ENCODE measurements around the gene PLCG2. TPM values are rescaled to one million over a fixed set of nuclear protein-coding genes. Genes with fewer than 3 reads are reported as not detected.

The PLCG2 gene
- total RNA-seq, 1 donor, result 0.43 TPM

DNA sequence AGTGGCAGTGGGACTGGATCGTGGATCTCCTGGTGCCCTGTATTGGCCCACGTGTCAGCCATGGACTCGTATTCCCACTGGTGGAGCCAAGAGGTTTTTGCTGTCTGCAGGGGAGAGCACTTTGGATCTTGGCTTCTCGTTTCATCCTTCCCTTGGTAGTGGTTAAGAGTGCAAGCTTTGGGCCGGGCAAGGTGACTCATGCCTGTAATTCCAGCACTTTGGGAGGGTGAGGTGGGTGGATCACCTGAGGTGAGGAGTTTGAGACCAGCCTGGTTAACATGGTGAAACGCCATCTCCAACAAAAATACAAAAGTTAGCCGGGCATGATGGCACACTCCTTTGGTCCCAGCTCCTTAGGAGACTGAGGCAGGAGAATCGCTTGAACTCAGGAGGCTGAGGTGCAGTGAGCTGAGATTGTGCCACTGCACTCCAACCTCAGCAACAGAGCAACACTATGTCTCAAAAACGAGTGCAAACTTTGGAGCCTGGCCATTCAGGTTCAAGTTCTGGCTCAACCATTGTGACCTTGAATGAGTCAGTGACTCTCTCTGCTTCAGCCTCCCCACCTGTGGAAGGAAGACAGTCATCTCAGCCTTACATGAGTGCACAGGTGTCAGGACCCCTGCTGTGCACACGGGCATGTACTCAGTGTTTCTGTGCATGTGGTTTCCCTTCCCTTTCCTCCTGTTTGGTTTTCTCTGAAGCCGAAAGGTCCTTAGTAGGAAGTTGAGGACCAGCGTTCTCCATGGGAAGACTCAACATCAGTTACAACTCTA lies 57.4 kb downstream of the PLCG2 start:
- DNase-seq (ENCODE audit: low read depth), result no peak
- TF ChIP-seq, protein P1, sequence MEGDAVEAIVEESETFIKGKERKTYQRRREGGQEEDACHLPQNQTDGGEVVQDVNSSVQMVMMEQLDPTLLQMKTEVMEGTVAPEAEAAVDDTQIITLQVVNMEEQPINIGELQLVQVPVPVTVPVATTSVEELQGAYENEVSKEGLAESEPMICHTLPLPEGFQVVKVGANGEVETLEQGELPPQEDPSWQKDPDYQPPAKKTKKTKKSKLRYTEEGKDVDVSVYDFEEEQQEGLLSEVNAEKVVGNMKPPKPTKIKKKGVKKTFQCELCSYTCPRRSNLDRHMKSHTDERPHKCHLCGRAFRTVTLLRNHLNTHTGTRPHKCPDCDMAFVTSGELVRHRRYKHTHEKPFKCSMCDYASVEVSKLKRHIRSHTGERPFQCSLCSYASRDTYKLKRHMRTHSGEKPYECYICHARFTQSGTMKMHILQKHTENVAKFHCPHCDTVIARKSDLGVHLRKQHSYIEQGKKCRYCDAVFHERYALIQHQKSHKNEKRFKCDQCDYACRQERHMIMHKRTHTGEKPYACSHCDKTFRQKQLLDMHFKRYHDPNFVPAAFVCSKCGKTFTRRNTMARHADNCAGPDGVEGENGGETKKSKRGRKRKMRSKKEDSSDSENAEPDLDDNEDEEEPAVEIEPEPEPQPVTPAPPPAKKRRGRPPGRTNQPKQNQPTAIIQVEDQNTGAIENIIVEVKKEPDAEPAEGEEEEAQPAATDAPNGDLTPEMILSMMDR (IDR thresholded peaks at IDR 0.05; ENCODE audit: insufficient read depth, low read depth, low read length), result no peak
- no peak overlapping the region for H3K4me3 ChIP-seq (ENCODE audit: low read depth, low read length)

DNA sequence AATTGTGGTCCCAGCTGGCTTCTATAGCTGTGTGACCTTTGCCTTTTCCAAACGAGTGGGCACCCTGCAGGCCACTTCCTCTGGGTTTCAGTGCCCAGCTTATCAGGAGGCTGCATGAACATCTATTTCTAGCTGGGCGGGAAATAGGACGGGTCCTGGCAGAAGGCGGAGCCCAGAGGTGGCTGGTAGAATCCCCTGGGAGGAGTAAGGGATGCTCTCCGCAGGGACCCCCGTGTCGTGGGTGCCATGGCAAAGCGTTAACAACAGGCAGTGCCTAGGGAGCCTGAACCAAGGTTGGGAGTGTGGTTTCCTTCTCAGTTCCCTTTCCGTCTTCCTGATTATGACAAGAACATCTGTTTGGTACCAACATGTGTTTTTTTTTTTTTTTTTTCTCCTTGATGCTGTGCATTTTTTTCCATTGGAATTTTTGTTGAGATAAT lies 58.2 kb downstream of the PLCG2 start:
- H3K4me3 ChIP-seq (ENCODE audit: low read depth, low read length), result no peak overlapping the region
- TF ChIP-seq, protein P1 (IDR thresholded peaks at IDR 0.05; ENCODE audit: insufficient read depth, low read depth, low read length), result no peak
- no peak for DNase-seq (ENCODE audit: low read depth)

GRCh38 chr16:81838794-81839193 lies 59.7 kb downstream of the PLCG2 start:
- TF ChIP-seq, protein P1 (IDR thresholded peaks at IDR 0.05; ENCODE audit: insufficient read depth, low read depth, low read length), result no peak
- no peak for DNase-seq (ENCODE audit: low read depth)
- H3K4me3 ChIP-seq (ENCODE audit: low read depth, low read length), result no peak overlapping the region

- no peak overlapping the region for H3K4me3 ChIP-seq (ENCODE audit: low read depth, low read length)
- no peak for DNase-seq (ENCODE audit: low read depth)
- TF ChIP-seq, protein P1 (IDR thresholded peaks at IDR 0.05; ENCODE audit: insufficient read depth, low read depth, low read length), result no peak
These were observed 62.6 kb downstream of the PLCG2 start for GRCh38 chr16:81841722-81842121.

GRCh38 chr16:81842564-81843242 lies 63.6 kb downstream of the PLCG2 start:
- TF ChIP-seq, protein P1 (IDR thresholded peaks at IDR 0.05; ENCODE audit: insufficient read depth, low read depth, low read length), result no peak
- H3K4me3 ChIP-seq (ENCODE audit: low read depth, low read length), result no peak overlapping the region
- no peak for DNase-seq (ENCODE audit: low read depth)

GRCh38 chr16:81843243-81843582 lies 64.1 kb downstream of the PLCG2 start:
- no peak overlapping the region for H3K4me3 ChIP-seq (ENCODE audit: low read depth, low read length)
- TF ChIP-seq, protein P1 (IDR thresholded peaks at IDR 0.05; ENCODE audit: insufficient read depth, low read depth, low read length), result no peak
- peak; percentile 17 for DNase-seq (ENCODE audit: low read depth)

Data from fibroblast of villous mesenchyme (primary cell).